Natural killer cell (primary cell): Measurements from ENCODE around the gene SSBP2. TPM values are rescaled to one million over a fixed set of nuclear protein-coding genes. Genes with fewer than 3 reads are reported as not detected.

Experiments
- ATAC-seq, 3 donors: fragments of 150-1000 bp in 2 of 3; fragments of 200-7000 bp in 1 of 3; cut with Tn5 transposase; 1 replicate in 1 of 3; 2 replicates in 2 of 3; pipeline ENCODE4 v1.10.0; 2021; ENCODE audit warnings: mild to moderate bottlenecking in 2 of 3, moderate library complexity in 2 of 3
- DNase-seq, 2 donors: peaks; one replicate each; pipeline versions ENCODE4 v3.0.0 to v3.0.0-alpha.2; 2013 to 2021; ENCODE audit warnings: mixed read lengths in 1 of 2
- H3K27ac ChIP-seq: one replicate; pipeline ENCODE4 v1.5.1; 2013; ENCODE audit warnings: mild to moderate bottlenecking, low read length
- H3K27me3 ChIP-seq: one replicate; pipeline ENCODE4 v1.6.1; 2013; ENCODE audit warnings: low read length; ENCODE audit not compliant: control insufficient read depth, insufficient read depth
- H3K36me3 ChIP-seq: one replicate; pipeline ENCODE4 v1.6.1; 2013; ENCODE audit warnings: low read length; ENCODE audit not compliant: control insufficient read depth, insufficient read depth
- H3K4me1 ChIP-seq: one replicate; pipeline ENCODE4 v1.6.1; 2013; ENCODE audit warnings: low read length; ENCODE audit not compliant: control insufficient read depth, insufficient read depth
- H3K4me3 ChIP-seq: one replicate; pipeline ENCODE4 v1.5.1; 2013; ENCODE audit warnings: low read length
- H3K9me3 ChIP-seq: one replicate; pipeline ENCODE4 v1.6.1; 2013; ENCODE audit warnings: low read length; ENCODE audit not compliant: control insufficient read depth, insufficient read depth
- H3K27ac Mint-ChIP-seq, 2 donors: one replicate each; pipeline ENCODE4 v1.8.0; 2022; ENCODE audit warnings: mild to moderate bottlenecking in 2 of 2, mixed read lengths in 2 of 2, moderate library complexity in 1 of 2
- H3K27me3 Mint-ChIP-seq, 2 donors: one replicate each; pipeline ENCODE4 v1.8.0; 2022; ENCODE audit warnings: low read depth in 2 of 2, mixed read lengths in 2 of 2
- H3K36me3 Mint-ChIP-seq: one replicate; pipeline ENCODE4 v1.8.0; 2022; ENCODE audit warnings: mixed read lengths
- H3K4me1 Mint-ChIP-seq, 2 donors: one replicate each; pipeline ENCODE4 v1.8.0; 2022; ENCODE audit warnings: mixed read lengths in 2 of 2
- H3K4me3 Mint-ChIP-seq: one replicate; pipeline ENCODE4 v1.8.0; 2022; ENCODE audit warnings: mild to moderate bottlenecking, moderate library complexity, mixed read lengths
- H3K9me3 Mint-ChIP-seq, 2 donors: one replicate each; pipeline ENCODE4 v1.8.0; 2022; ENCODE audit warnings: mixed read lengths in 2 of 2
- WGBS: methylation state at CpG from one replicate; pipeline ENCODE4 v1.1.7; 2013; ENCODE audit warnings: missing lambda C conversion rate; ENCODE audit not compliant: insufficient coverage; 5-methylcytosine and 5-hydroxymethylcytosine counted together
- intact Hi-C: fragments of 100-400 bp; cut with micrococcal nuclease; formaldehyde crosslinking; loops from one replicate; pipeline ENCODE4 v1.14.2; 2022
- total RNA-seq, 4 donors: library from RNA; stranded (reverse); fragments of 120-200 nt in 1 of 4; gene quantifications; one replicate each; pipeline versions ENCODE4 v1.2.3 to v1.2.4, GENCODE V29; 2013 to 2022
- TF ChIP-seq, protein P1 (sequence below): fragments of 200-600 bp; IDR thresholded peaks from one replicate; pipeline ENCODE4 v1.8.0; 2022; ENCODE audit warnings: antibody characterized with exemption

SSBP2 gene
- total RNA-seq, 3 donors from 2014 or later (not counting 1 experiment from before 2014, with no cell fraction given): 13.1 to 17.3 (median 14.8) TPM

DNA sequence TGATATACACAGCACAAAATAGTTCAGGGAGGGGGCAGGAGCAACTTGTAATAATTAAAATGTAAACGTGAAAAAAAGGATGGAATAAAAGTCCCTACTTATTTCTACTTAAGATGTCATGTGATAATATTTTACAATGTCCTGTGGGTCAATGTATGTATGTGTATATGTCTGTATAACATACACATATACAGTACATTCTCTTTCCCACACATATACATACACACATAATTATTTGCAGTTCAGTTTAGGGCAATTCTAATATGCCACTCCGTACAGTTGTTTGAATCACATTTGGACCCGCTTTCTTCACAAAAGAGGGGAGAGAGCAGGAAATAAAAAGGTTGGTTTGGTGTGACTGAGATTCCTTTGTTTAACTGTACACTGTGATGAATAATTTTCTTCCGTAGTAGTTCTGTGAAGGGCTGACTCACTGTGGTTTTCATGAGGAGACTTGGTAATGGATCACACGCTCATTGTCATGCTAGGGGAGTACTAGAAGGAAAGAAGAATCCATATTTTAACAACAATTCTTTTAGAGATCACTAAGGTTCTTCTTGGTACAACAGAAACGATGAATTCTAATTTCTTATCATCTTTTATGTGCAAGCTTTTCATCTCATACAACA, 330.7 kb downstream of the SSBP2 start:
- Mint-ChIP-seq H3K4me3 (no peak overlapping the region), H3K27ac (no peak overlapping the region)

DNA sequence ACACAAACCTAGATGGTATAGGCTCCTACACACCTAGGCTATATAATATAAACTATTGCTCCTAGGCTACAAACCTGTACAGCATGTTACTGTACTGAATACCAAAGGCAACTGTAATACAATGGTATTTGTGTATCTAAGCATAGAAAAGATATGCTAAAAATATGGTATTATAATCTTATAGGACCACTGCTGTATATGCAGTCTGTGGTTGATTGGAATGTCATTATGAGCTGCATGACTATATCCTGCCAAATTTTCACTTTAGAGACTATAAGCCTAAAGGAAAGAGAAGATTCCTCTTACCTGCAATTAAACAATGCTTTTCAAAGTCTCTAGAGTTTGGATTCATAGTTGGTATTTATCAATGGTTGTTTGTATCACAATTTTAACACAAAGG, 332.3 kb downstream of the SSBP2 start:
- DNase-seq (no peak), ATAC-seq (no peak)
- H3K4me3 Mint-ChIP-seq: no peak overlapping the region
- TF ChIP-seq, protein P1, sequence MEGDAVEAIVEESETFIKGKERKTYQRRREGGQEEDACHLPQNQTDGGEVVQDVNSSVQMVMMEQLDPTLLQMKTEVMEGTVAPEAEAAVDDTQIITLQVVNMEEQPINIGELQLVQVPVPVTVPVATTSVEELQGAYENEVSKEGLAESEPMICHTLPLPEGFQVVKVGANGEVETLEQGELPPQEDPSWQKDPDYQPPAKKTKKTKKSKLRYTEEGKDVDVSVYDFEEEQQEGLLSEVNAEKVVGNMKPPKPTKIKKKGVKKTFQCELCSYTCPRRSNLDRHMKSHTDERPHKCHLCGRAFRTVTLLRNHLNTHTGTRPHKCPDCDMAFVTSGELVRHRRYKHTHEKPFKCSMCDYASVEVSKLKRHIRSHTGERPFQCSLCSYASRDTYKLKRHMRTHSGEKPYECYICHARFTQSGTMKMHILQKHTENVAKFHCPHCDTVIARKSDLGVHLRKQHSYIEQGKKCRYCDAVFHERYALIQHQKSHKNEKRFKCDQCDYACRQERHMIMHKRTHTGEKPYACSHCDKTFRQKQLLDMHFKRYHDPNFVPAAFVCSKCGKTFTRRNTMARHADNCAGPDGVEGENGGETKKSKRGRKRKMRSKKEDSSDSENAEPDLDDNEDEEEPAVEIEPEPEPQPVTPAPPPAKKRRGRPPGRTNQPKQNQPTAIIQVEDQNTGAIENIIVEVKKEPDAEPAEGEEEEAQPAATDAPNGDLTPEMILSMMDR: no peak
- Histone ChIP-seq H3K36me3 (peaks cover 7% of the 10 kb centered on the region), H3K27me3 (no peaks in the 10 kb centered on the region), H3K27ac (no peak overlapping the region), H3K9me3 (no peaks in the 10 kb centered on the region), H3K4me3 (no peak overlapping the region), H3K4me1 (no peaks in the 10 kb centered on the region)
- no peaks in the 10 kb centered on the region for H3K27me3 Mint-ChIP-seq
- H3K36me3 Mint-ChIP-seq: no peaks in the 10 kb centered on the region
- no peaks in the 10 kb centered on the region for H3K9me3 Mint-ChIP-seq
- intact Hi-C loops: no loop called here
- no peak overlapping the region for H3K27ac Mint-ChIP-seq
- peaks cover 0 to 6% of the 10 kb centered on the region in 2 donors for H3K4me1 Mint-ChIP-seq

More for the DNA sequence above, 330.7 kb downstream of the SSBP2 start:
- Histone ChIP-seq H3K36me3 (peaks cover 7% of the 10 kb centered on the region), H3K27ac (no peak overlapping the region), H3K9me3 (no peaks in the 10 kb centered on the region), H3K4me3 (no peak overlapping the region), H3K27me3 (no peaks in the 10 kb centered on the region), H3K4me1 (no peaks in the 10 kb centered on the region)
- ATAC-seq (no peak), DNase-seq (no peak)
- H3K4me1 Mint-ChIP-seq: peaks cover 0 to 6% of the 10 kb centered on the region in 2 donors
- no peaks in the 10 kb centered on the region for H3K27me3 Mint-ChIP-seq
- H3K9me3 Mint-ChIP-seq: no peaks in the 10 kb centered on the region
- TF ChIP-seq, protein P1: no peak
- no peaks in the 10 kb centered on the region for H3K36me3 Mint-ChIP-seq
- intact Hi-C loops: no loop called here
- 25% methylated on average over 4 of the region's 6 CpGs for WGBS

DNA sequence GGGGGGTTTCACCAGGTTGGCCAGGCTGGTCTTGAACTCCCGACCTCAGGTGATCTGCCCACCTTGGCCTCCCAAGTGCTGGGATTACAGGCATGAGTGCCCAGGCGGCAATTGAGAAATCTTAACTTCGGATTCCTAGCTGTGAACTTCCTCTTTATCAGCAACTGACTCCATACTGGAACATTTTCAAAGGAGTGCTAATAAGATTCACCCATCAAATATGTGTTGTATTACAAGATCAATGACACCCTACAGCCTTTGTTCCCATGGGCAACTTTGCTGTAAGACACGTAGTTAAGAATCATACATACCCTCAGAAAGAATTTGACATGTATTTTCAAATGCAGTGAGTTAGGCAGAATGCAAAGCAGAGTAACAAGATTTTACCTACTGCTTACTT, 333.8 kb downstream of the SSBP2 start:
- peaks cover 7% of the 10 kb centered on the region for H3K36me3 ChIP-seq
- H3K9me3 ChIP-seq: no peaks in the 10 kb centered on the region
- H3K36me3 Mint-ChIP-seq: no peaks in the 10 kb centered on the region
- intact Hi-C loops: no loop called here
- no peak overlapping the region for H3K27ac Mint-ChIP-seq
- DNase-seq: no peak
- ATAC-seq: no peak
- peaks cover 0 to 6% of the 10 kb centered on the region in 2 donors for H3K4me1 Mint-ChIP-seq
- no peak overlapping the region for H3K4me3 Mint-ChIP-seq
- TF ChIP-seq, protein P1: no peak
- 89% methylated on average over 3 of the region's 4 CpGs for WGBS
- no peaks in the 10 kb centered on the region for H3K27me3 ChIP-seq
- H3K9me3 Mint-ChIP-seq: no peaks in the 10 kb centered on the region
- no peaks in the 10 kb centered on the region for H3K4me1 ChIP-seq
- no peak overlapping the region for H3K4me3 ChIP-seq
- H3K27me3 Mint-ChIP-seq: no peaks in the 10 kb centered on the region
- no peak overlapping the region for H3K27ac ChIP-seq

DNA sequence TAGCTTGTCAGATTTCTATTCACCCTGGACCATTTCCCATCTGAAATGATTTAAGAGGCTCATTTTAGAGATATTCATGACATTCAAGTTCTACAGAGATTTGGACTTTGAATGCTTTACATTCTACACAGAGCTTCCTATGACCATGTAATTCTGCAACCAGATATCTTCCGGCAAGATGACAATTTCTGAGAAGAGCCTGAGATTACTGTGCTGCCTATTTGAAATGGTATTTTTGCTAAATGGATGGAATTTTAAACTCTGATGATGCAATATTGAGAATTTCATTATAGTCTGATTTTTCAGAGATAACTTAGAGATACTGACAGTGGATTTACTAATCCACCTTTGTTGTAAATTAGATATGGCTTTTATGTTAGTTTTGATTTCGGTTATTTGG, 341.0 kb downstream of the SSBP2 start:
- Histone ChIP-seq H3K4me1 (no peaks in the 10 kb centered on the region), H3K36me3 (no peaks in the 10 kb centered on the region), H3K4me3 (no peak overlapping the region), H3K27ac (no peak overlapping the region), H3K9me3 (no peaks in the 10 kb centered on the region), H3K27me3 (no peaks in the 10 kb centered on the region)
- H3K27ac Mint-ChIP-seq: no peak overlapping the region
- ATAC-seq (no peak), DNase-seq (no peak)
- 93% methylated on average over 1 of the region's 2 CpGs for WGBS
- no peaks in the 10 kb centered on the region for H3K9me3 Mint-ChIP-seq
- H3K36me3 Mint-ChIP-seq: no peaks in the 10 kb centered on the region
- H3K27me3 Mint-ChIP-seq: no peaks in the 10 kb centered on the region
- H3K4me3 Mint-ChIP-seq: no peak overlapping the region
- intact Hi-C loops: no loop called here
- H3K4me1 Mint-ChIP-seq: no peaks in the 10 kb centered on the region
- TF ChIP-seq, protein P1: no peak
